HG03378 (cell line): ENCODE measurements around the gene GMDS.

Experiments
- ATAC-seq: cut with Tn5 transposase; IDR thresholded peaks from one replicate; pipeline ENCODE4 v1.9.1; 2021; ENCODE audit warnings: mild to moderate bottlenecking, moderate library complexity; ENCODE audit not compliant: unreplicated experiment

GMDS gene

DNA sequence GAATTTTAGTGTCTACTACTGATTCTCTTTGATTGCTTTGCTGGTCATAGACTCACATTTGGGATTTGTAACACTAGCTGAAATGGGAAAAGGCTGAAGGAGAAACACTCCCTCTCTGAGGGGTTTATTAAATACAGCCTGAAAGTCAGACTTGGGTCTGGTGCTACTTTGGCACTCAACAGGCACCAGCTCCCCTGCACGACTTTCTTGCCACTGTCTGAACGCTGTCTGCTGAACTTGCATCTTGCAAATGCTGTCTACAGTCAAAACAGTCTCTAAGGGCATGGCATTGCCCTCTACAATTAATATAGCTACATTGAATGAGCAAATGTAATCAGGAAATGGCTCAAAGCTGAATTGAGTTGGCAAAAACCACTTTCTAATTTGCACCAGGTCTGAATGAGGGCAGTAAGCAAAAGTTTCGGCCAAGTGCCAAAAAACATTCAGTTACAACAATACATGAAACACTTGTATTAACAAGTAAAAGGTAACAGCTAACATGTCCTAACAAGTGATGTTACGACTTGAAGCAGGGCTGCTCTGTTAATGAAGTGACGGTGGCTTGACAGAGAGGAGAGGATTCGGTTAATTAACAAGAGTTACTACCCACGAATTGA, 516.2 kb downstream of the GMDS start:
- ATAC-seq: no peak

DNA sequence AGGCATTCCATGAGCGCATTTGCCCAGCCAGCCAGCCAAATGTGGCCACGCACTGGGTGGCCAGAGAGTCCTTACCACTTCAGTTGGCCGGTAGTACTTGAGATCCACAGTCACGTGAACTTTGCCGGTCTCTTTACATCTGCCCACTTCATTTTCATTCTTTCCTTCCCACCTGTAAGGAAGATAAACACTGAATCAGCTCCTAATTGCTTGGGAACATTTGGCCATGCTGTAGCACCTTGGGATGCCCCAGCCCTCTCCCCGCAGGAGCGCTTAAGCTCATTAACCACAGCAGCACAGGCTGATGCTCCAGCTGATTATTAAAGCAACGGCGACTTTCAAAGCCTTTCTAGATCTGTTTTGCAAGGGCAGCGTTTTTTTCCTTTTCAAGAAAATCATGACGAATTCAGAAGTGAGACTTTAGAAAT, 519.0 kb downstream of the GMDS start:
- no peak for ATAC-seq

DNA sequence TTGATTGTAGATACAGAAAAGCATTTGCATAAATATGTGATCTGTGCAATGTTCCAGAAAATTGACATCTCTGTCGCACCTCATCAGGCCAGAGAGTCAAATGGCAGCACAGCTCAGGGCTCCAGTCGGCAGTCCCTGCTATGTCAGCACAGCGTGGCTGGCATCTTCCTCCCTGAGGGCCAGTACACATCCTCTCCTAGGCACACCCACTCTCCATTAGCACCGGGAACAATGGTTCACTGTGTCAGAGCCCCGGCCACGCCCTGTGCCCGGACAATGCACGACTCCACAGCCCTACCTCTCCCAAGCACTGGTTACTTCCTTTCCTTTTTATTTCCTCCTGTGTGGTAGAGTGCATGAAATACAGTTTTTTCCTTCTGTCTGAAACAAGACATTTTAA, 520.8 kb downstream of the GMDS start:
- ATAC-seq: no peak

DNA sequence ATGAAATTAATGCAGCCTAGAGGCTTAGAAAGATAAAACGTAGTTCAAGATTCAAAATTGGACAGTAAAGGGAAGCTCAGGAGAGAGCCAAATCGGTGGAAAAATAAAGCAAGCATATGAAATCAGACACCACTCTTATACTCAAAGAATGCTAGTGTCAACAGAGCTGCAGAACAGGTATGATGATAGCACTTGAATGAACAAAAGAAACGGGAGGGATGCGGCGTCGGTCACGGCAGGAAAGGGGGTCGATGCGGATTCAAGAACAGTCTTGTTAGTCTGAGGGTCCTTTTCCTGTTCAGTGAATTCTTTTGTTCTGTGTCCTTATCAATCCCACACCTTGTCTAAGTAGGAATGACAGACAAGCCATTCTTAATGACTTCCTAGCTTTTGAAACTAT, 521.3 kb downstream of the GMDS start:
- ATAC-seq: no peak

DNA sequence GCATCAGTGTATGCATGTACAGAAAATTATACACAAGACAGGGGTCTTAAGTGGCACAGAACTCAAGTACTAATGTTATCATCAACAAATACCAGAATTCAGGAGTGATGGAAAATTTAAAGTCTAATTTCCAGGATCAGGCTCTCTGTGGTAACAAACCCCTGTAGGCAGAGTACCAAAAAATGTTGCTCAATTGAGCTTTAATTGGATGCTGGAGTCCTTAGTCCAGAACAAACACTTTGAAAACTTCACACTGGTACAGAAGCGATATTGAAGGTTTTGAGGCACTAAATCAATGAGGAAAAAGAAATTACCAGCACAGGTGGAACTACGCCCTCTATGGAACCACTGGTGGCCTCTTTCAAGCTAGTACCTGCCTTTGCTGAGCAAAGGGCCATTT, 522.6 kb downstream of the GMDS start:
- no peak for ATAC-seq

DNA sequence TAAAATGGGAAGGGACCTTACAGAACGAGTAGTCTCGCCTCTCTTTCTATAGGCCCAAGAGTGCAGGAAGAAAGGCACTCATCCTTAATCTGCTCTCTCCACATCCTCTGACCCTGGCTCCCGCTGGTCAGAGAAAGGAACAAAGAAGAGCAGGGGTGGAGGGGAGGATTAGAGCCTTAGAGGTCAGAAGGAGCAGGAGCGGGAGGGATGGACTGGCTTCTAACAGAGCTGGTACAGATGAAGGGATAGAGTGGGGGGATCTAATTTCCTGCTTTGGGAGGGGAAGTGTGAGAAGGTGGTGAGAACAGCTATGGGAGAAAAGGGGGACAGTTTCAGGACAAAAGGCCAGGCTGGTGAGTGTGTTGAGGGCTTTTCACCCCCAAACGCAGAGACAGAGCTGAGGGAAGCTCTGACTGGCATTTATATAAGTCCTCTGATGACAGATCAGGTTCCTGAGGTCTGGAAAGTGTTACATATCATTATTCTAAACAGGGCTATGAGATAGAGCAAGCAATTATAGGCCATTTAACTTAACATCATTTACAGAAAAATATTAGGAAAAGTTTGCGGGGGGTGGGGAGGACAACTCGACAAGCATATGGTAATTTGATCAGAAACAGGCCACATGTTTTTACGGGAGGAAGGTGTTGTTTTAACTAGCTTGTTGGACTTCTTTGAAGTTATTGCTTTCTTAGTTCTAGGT, 524.6 kb downstream of the GMDS start:
- no peak for ATAC-seq

DNA sequence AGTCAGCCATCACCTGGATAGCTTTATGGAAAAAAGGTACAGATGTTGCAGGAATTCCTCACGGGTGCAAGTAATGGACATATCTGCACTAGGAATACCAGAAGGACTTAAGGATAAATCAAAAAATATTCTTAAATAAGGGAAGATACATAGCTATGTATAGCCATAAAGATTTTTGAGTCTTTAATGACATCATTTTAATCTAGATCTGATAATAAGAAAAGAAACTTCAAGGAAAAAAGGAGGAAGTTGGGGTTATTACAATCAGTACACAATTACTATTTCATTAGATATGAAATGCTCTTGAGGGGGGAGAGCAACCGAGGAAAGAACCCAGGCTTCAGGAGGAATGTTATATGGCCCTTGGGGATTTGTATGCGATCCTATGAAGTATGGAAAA, 525.5 kb downstream of the GMDS start:
- no peak for ATAC-seq

DNA sequence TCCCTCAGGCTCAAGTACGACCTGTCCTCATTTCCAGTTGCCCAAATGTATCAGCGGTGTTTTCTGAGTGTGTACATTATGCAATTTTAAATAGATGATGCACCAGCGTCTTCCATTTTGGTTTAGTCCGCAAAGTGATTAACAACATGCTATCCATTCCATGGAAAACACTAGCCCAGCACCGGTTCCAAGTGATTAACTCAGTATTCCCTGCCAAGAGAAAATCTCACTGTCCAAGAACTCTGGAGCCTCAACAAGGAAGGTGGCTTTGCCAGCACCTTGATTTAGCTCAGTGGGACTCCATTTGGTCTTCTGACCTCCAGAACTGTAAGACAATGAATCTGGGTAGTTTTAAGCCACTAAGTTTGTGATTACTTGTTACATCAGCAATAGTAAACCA, 528.5 kb downstream of the GMDS start:
- ATAC-seq: no peak

DNA sequence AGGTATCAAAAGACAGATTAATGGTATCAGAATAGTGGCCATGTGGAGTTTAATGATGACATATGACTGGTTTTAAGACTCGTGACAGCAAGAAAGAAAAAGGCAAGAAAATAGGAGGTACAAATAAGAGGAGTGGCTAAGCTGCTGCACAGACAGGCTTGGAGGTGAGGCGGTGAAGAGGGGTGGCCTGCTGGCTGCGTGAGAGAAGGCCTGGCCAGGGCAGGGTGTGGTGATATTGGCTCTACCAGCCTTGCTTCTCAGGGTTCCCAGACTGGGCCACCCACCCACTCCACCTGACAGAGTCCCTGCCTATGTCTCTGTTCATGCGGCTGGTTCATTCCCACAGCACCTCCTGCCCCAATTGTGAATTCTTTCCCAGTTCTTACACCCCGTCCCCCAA, 529.0 kb downstream of the GMDS start:
- ATAC-seq: no peak

DNA sequence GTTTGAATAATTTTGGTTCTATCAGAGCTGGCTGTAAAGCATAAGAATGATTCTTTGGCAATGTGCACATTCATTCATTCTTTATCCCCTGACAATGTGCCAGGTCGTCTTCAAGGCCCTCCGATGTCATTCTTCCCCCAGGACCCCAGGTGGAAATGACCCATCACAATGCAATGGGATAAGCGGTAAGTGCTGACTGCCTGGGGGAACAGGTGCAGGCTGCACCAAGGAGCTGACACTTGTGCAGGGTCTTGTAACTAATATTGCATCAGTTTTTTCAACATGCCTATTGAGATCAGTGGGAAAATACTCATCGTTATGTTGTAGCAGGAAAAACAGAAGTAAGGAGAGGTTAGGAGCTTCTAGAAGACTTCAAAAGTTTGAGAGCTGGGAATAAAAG, 530.1 kb downstream of the GMDS start:
- ATAC-seq: no peak

DNA sequence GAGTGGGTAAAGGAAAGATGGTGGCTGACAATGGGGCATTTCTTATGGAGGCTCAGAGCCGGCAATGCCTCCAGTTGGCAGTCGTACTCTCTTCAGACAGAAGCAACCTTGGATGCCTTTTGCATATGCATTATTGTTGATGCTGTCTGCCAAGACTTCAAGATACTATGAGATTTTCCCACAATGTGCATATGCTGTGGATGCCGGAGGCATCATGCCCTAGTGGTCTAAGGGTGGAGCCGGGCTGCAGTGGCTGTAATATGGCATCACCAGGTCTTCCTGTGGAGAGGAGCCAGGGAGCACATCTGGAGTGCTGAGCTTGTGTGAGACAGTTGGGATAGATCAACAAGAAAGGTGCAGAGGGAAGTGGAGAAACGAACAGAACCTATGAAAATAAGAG, 530.8 kb downstream of the GMDS start:
- ATAC-seq: no peak

DNA sequence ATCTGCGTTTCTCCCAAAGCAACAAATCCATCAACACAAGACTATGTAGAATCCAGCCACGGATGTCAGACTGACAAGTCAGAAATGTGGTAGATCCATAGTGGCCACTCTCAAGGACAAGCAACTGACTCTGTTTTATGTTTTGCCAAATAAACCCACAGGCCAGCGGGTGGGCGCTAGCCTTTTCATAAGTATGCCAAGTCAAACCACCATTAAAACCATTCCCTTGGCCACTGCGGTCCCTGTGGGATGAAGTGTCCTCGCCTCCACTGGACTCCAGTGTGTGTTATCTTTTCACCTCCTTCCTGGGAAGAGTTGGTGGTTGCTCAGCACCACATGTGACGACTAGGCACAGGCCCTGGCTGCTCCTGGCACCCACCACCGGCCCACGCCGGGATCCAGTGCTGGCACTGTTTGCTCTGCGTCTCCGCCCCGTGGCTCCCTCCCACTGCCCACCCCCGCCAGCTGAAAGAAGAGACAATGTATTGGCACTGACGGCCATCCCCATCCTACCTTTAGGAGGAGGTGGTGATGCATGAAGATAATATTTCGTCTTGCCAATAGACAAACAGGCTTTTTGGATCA, 532.3 kb downstream of the GMDS start:
- no peak for ATAC-seq

DNA sequence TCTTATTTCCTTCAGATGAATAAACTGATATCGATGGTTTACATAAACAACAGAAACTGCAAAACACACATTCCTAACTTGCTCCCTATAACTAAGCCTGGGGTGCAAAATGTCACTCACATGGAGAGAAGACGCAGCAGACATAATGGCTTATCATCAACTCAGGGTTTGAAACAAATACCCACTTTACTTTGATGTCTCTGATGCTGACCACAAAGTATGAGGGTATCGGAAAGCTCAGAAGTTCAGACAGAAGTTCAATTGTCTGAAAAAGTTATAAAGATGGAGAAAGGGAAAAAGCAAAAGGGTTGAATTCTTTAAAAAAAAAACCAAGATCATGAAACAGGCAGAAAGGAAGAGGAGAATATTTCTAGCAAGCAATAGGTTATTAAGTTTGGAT, 533.0 kb downstream of the GMDS start:
- ATAC-seq: no peak

DNA sequence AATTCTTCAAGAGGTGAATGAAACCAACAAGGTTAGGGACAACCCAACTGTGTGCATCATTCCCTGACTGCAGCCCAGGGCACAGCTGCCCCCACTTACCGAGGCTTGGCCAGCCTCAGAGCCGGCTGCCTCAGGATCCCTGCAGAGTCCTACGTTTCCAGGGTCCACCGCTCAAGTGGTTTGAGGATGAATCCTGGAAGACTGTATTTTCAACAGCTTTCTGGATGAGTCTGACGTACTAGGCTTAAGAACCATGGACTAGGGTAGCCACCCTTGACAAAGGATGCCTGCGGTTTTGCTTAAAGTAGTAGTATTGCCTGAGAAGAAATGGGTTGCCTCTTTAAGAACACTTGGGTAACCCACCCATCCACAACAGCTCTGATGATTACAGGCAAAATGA, 534.3 kb downstream of the GMDS start:
- ATAC-seq: no peak

DNA sequence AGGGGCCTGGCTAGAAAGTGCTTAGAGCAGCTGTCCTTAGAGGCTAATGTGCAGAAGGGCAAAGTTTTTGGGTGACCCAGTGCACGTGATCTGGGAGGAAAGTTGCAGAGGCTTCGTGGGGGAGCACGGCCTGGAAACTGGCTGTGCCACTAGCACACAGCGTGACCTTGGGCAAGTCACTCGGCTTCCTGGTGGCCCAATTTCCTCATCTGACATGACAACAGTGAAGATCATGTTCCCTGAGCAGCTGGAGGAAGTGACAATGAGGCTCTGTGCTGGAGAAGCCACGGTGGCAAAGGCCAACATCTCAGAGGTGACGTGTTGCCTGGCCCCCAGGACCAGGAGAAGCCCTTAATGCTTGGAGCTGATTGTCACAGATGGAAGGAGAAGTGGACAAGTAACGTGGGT, 536.2 kb downstream of the GMDS start:
- no peak for ATAC-seq

DNA sequence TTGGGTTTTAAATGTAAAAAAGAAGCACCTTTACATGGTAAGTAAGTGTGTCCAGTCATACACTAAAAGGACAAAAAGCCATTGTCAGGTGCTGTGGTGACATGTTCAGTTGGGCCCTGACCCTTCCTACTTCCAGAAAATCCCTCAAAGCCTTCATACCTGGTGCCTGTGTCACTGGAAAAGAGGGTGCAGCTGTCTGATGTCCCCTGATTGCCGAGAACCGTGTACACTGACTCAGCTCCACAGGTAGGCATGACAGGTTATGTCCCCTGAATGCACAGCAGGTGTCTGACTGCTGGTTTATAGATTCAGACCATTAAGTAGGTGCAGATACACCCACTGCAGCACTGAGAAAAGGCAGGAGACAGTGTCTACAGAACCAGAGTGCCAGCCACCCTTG, 536.6 kb downstream of the GMDS start:
- ATAC-seq: no peak

DNA sequence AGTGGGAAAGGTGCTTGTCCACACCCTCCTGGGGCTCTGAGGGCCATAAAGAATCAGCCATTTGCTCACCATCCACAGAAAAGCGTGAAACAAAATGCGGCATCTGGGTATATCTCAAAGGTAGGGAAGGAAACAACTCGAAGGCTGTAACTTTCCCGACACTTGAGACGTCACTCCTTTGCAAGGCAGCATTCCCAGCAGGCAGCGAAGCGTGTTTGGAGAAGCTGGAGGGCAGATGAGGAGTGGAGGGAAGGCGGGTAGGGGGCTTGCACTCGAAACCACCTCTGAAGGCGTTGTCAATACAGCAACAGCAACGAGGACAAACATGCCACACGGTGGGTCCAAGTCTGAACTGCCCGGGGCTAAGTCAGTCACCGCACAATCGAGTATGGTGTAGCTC, 537.3 kb downstream of the GMDS start:
- no peak for ATAC-seq

DNA sequence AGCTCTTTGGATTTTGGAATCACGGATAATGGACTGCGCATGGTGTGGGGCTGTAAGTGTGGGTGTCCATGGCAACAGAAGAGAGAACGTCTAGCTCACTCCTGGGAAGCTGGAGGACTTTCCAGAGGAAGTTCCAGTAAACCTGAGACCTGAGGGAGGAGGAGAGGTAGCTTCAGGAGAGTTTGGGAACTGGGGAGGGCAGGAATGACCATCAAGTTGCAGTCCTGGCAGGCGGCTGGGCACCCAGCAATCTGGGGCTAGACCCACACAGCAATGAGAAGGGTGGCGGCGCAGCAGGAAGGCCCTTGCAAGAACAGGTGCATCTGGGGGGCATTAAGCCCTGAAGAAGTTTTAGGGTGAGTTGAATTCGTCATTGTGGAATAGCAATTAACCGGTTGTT, 539.8 kb downstream of the GMDS start:
- no peak for ATAC-seq

DNA sequence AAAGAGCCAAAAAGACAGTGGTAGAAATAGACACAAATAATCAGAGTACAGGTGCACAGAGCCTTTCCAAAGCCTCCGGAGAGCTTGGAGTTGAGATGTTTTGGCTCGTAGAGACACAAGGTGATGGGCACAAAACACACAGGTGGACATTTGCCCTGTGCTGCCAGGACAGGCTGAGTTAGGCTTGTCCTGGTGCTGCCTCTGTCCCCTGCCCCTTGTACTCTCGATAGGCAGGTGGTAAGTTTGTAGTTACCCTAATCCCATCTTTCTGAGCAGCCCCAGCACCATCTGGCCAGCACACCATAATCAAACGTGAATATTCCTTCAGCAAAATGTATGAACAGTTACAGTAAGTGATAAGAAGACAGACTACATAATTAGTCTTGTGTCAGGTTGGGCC, 540.2 kb downstream of the GMDS start:
- no peak for ATAC-seq

DNA sequence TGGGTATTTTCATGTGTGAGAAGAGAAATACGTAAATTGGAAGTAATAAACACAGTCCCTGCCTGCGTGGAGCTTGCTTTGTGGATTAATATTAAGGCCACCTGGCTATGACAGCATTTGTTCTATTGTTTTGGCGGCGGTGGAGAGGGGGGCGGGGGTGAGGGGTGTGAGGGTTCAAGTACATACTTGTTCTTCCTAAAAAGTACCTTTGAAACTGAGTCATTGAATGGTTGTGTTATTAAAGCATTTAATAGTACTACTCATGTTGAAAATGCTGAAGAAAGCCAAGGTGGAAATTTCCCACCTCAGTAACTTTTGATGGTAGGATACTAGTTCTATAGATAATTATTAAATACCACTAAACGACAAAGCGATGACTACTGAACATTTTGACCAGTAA, 540.7 kb downstream of the GMDS start:
- no peak for ATAC-seq

DNA sequence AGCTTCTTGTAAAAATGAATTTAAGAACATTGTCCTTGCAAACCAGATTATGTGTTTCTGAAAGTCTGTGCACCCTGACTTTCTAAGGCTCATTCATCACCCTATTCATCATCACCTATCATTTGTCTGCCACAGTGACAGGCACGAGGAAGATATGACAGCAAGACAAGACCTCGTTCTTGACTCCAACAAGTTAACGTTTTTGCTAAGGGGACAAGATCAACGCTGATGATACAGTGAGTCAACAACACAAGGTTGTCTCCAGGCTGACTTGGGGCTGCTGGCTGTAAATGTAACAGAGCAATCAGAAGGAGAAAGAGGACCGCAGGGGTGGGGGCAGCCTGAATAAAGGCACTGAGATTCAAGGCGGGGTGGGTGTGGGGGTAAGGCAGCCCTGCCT, 541.5 kb downstream of the GMDS start:
- ATAC-seq: no peak

DNA sequence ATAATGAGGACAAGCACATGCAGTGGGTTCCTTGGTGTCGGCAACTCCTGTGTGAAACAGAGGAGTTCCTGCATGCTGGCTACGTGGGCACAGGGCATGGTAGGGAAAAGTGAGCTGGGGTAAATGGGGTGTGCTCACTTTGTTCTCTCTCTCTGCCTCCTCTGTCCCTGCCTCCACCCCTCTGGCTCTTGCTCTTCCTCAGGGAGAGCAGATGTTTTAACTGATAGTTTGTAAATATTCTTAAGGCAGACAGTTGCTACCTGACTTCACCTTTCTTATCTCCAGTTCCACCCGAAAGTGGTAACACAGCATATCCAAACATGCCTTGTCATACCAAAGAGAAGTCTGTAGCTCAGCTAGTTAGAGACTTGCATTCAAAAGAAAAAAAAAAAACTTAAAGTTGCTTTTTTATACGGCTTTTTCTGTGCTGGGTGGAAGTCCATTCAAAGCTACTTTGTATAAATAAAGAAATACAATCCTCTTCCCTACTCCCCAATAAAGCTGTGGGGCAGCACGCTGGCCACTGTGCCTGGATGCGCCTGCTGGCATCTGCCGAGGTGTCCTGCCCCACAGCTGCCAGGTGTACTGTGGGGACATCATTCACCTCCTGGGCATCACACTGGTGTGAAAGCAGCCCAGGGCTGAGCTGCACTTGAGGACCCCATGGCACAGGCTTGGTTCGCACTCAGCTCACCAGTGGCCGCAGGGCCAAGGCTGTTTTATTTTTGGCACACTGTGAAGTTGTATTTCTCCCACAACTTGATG, 542.1 kb downstream of the GMDS start:
- ATAC-seq: no peak
